Bronchial epithelial cell (primary cell): Measurements from ENCODE around the gene NR1H4. TPM values are rescaled to one million over a fixed set of nuclear protein-coding genes. Genes with fewer than 3 reads are reported as not detected.
"Not testable (repeated sequence)": the region's sequence is repeated elsewhere in the genome, so short reads cannot be mapped to it uniquely, and the experiment has no call there.

Experiments used
- DNase-seq: peaks from one replicate; pipeline ENCODE4 v3.0.0-alpha.2; 2010; ENCODE audit warnings: low read depth
- FAIRE-seq: peaks from 2 replicates; lab custom pipeline; 2011; peaks lifted over from hg19 to GRCh38; lab: Jason Lieb, UNC
- H3K27me3 ChIP-seq: 2 replicates; pipeline ENCODE4 v1.5.1; 2011; ENCODE audit warnings: low read length; ENCODE audit not compliant: control insufficient read depth, insufficient read depth
- H3K36me3 ChIP-seq: 2 replicates; pipeline ENCODE4 v1.5.1; 2011; ENCODE audit warnings: low read length; ENCODE audit not compliant: control insufficient read depth, insufficient read depth
- H3K4me3 ChIP-seq: 2 replicates; pipeline ENCODE4 v1.5.1; 2011; ENCODE audit warnings: mild to moderate bottlenecking, low read depth, low read length, control low read depth
- total RNA-seq: library from RNA; depleted of rRNA; stranded (reverse); fragments of >200 nt; gene quantifications from 2 replicates; pipeline ENCODE4 v1.2.1, GENCODE V29; 2014
- TF ChIP-seq, protein P1 (sequence below): IDR thresholded peaks from 2 replicates; pipeline ENCODE4 v1.5.1; 2011; ENCODE audit warnings: mild to moderate bottlenecking, moderate library complexity, low read length, control low read depth, inconsistent platforms; ENCODE audit not compliant: insufficient read depth, severe bottlenecking

The NR1H4 gene
- total RNA-seq, 1 donor from 2014 or later, result not detected

GRCh38 chr12:100499416-100499815 is 25.8 kb downstream of the NR1H4 start:
- Histone ChIP-seq H3K27me3 (no peaks in the 10 kb centered on the region), H3K4me3 (no peak overlapping the region), H3K36me3 (no peaks in the 10 kb centered on the region)
- no peak for FAIRE-seq
- TF ChIP-seq, protein P1, sequence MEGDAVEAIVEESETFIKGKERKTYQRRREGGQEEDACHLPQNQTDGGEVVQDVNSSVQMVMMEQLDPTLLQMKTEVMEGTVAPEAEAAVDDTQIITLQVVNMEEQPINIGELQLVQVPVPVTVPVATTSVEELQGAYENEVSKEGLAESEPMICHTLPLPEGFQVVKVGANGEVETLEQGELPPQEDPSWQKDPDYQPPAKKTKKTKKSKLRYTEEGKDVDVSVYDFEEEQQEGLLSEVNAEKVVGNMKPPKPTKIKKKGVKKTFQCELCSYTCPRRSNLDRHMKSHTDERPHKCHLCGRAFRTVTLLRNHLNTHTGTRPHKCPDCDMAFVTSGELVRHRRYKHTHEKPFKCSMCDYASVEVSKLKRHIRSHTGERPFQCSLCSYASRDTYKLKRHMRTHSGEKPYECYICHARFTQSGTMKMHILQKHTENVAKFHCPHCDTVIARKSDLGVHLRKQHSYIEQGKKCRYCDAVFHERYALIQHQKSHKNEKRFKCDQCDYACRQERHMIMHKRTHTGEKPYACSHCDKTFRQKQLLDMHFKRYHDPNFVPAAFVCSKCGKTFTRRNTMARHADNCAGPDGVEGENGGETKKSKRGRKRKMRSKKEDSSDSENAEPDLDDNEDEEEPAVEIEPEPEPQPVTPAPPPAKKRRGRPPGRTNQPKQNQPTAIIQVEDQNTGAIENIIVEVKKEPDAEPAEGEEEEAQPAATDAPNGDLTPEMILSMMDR, result no peak
- DNase-seq, result no peak

DNA sequence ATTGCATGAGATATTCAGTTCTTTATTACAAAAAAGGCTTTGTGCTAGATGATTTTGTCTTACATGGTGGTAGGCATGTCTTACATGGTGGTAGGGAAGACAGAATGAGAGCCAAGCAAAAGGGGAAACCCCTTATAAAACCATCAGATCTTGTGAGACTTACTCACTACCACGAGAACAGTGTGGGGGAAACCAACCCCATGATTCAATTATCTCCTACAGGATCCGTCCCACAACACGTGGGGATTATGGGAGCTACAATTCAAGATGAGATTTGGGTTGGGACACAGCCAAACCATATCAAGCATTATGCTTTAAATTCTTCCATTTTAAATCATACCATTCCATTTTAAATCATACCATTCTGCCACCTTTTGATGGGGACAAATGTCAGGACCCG is 29.1 kb downstream of the NR1H4 start:
- not testable (repeated sequence) for H3K36me3 ChIP-seq, DNase-seq, FAIRE-seq, H3K4me3 ChIP-seq, H3K27me3 ChIP-seq

DNA sequence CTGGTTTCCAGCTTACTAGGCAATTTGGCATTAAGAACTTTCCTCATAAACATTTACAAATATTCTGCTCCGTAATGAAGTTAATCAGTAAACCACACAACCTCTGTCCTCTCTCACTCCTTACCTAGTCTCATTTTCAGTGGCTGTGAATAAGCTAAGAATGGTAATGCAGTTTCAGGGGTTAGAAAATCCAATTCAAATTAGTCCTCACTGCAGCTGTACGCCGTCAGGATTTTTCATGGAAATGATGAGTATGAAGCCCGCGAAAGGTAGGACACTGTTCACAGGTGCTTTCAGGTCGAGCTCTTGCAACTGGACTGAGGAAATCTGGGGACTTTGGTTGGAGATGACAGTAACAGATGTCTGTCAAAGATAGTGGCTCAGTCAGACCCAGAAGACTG is 29.6 kb downstream of the NR1H4 start:
- FAIRE-seq, result no peak
- DNase-seq, result no peak
- H3K36me3 ChIP-seq, result no peaks in the 10 kb centered on the region
- no peaks in the 10 kb centered on the region for H3K27me3 ChIP-seq
- H3K4me3 ChIP-seq, result no peak overlapping the region
- TF ChIP-seq, protein P1, result no peak

DNA sequence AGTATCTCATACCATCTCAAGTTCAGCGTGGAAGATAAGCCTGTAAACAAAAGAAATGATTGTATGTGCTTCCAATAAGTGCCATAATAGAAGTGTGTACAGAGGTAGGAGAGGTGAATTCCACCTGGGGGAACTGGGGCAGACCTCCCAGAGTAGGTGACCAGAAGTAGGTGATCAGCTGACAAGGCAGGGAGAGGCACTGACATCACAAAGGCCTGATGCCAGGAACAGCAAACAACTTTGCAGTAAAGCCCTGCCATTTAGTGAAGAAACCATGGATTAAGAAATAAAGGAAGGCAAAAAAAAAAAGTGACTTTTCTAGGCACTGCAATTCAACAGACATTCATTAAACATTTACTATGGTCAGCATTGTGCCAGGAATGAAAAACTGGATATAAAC is 31.1 kb downstream of the NR1H4 start:
- H3K4me3 ChIP-seq, result no peak overlapping the region
- no peaks in the 10 kb centered on the region for H3K36me3 ChIP-seq
- no peaks in the 10 kb centered on the region for H3K27me3 ChIP-seq
- no peak for FAIRE-seq
- TF ChIP-seq, protein P1, result no peak
- no peak for DNase-seq

DNA sequence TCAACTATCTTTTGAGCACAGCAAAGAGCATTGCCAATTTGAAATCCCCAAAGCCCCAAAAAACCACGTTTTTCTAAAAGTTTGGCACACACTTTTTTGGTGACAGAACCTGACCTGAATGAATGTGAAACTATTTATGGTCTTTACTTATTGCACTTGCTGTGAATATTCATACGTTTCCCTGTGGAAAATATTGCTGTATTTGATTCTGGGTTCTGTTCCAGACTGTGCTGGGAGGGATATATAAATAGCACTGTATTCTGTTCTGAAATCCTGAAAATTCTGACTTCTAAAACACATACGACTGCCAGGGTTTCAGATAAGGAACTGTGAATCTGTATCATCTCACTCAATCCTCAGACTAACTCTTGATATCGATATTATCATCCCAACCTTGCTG is 35.1 kb downstream of the NR1H4 start:
- TF ChIP-seq, protein P1, result no peak
- DNase-seq (no peak), FAIRE-seq (no peak)
- no peaks in the 10 kb centered on the region for H3K27me3 ChIP-seq
- H3K4me3 ChIP-seq, result no peak overlapping the region
- no peaks in the 10 kb centered on the region for H3K36me3 ChIP-seq

- TF ChIP-seq, protein P1, result no peak
- DNase-seq, result no peak
- no peak for FAIRE-seq
- no peaks in the 10 kb centered on the region for H3K27me3 ChIP-seq
- no peaks in the 10 kb centered on the region for H3K36me3 ChIP-seq
- H3K4me3 ChIP-seq, result no peak overlapping the region
These were observed 39.0 kb downstream of the NR1H4 start for GRCh38 chr12:100512692-100513091.
